ENCODE results near the gene FBXO31.
"Not testable (repeated sequence)": the region's sequence is repeated elsewhere in the genome, so short reads cannot be mapped to it uniquely, and the experiment has no call there.

The FBXO31 gene

DNA sequence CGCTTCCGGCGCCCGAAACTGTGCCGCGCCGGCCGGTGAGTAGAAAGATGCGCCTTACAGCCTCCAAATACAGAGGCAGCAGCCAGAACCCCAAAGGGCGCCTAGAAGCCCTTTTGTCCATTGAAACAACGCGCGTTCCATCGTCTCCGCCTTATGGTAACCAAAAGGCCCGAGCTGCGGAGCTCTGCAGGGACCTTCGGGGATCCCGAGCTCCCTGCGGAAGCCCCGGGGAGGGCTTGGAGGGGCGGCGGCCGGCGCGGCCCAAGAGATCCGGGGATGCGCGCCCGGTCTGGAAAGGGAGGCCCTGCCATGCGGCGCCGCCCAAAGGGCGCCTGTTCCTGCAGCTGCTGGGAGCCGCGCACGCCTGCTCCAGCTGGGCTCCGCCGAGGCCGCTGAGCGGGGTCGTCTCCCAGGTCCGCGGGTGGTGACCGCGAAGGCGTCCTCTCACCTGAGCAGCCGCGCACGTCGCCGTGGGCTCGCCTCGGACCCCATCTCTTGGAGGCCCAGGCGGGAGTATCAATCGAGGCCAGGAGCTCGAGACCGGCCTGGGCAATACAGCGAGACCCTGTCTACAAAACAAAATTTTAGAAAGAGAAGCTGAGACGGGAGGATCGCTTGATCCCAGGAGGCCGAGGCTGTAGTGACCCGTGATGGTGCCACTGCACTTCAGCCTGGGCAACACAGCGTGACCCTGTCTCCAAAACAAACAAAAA is 742 bp upstream of the FBXO31 start:
- Histone ChIP-seq H3K27me3 (ENCODE audit: insufficient read depth, poor library complexity, severe bottlenecking) (no peaks in the 10 kb centered on the region), H3K9me3 (ENCODE audit: severe bottlenecking) (no peaks in the 10 kb centered on the region), H3K36me3 (ENCODE audit: low read depth) (no peaks in the 10 kb centered on the region), H3K27ac (ENCODE audit: poor library complexity, severe bottlenecking) (peak overlapping the region; percentile 57), H3K4me3 (ENCODE audit: severe bottlenecking) (peak overlapping the region; percentile 99), H3K4me1 (ENCODE audit: insufficient read depth, poor library complexity, severe bottlenecking) (peaks cover 28% of the 10 kb centered on the region)
- ATAC-seq (ENCODE audit: low read depth) (peak; percentile 21), DNase-seq (ENCODE audit: low spot score) (no peak)
- peak; percentile 2 for TF ChIP-seq CTCF (IDR thresholded peaks at IDR 0.05; ENCODE audit: poor library complexity, severe bottlenecking)

DNA sequence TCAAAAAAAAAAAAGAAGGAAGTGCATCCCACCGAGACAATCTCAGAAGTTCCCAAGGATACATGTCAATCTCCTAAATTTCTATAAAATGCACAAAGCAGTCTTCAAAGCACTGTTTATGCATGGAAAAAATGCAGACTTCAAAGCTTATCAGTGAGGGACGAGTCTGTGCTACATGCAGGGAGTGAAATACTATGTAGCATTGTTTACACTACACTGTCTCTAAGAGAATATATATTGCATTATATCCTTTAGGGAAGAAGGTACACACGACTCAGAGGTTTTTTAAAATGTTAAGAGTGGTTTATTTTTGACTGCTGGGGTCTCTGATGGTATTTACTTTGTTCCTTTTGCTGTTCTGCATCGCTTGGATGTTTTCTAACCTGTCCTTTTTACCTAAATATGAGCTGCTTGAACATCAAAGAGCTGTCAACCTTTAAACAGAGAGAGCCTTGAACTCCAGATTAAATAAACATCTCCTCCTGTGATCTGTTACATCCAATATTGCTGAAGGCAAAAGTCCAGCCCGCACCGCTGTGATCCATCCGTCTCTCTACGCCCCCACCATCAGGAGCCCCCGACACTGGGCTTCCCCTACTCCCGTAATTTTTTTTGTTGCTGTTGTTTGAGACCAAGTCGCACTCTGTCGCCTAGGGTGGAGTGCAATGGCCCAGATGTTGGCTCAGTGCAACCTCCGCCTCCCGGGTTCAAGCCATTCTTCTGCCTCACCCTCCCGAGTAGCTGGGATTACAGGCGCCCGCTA is 1.4 kb downstream of the FBXO31 start:
- Histone ChIP-seq H3K27ac (ENCODE audit: poor library complexity, severe bottlenecking) (no peak overlapping the region), H3K36me3 (ENCODE audit: low read depth) (no peaks in the 10 kb centered on the region), H3K4me1 (ENCODE audit: insufficient read depth, poor library complexity, severe bottlenecking) (peaks cover 13% of the 10 kb centered on the region), H3K27me3 (ENCODE audit: insufficient read depth, poor library complexity, severe bottlenecking) (no peaks in the 10 kb centered on the region), H3K4me3 (ENCODE audit: severe bottlenecking) (peak overlapping the region; percentile 99), H3K9me3 (ENCODE audit: severe bottlenecking) (no peaks in the 10 kb centered on the region)
- DNase-seq (ENCODE audit: low spot score) (no peak), ATAC-seq (ENCODE audit: low read depth) (no peak)
- no peak for TF ChIP-seq CTCF (IDR thresholded peaks at IDR 0.05; ENCODE audit: poor library complexity, severe bottlenecking)

- H3K4me3 ChIP-seq (ENCODE audit: severe bottlenecking): no peak overlapping the region
- peaks cover 21% of the 10 kb centered on the region for H3K4me1 ChIP-seq (ENCODE audit: insufficient read depth, poor library complexity, severe bottlenecking)
- no peaks in the 10 kb centered on the region for H3K36me3 ChIP-seq (ENCODE audit: low read depth)
- H3K27me3 ChIP-seq (ENCODE audit: insufficient read depth, poor library complexity, severe bottlenecking): no peaks in the 10 kb centered on the region
- no peaks in the 10 kb centered on the region for H3K9me3 ChIP-seq (ENCODE audit: severe bottlenecking)
- H3K27ac ChIP-seq (ENCODE audit: poor library complexity, severe bottlenecking): no peak overlapping the region
- DNase-seq (ENCODE audit: low spot score): no peak
- TF ChIP-seq CTCF (IDR thresholded peaks at IDR 0.05; ENCODE audit: poor library complexity, severe bottlenecking): no peak
- ATAC-seq (ENCODE audit: low read depth): no peak
These were observed 2.7 kb downstream of the FBXO31 start for GRCh38 chr16:87380881-87381280.

DNA sequence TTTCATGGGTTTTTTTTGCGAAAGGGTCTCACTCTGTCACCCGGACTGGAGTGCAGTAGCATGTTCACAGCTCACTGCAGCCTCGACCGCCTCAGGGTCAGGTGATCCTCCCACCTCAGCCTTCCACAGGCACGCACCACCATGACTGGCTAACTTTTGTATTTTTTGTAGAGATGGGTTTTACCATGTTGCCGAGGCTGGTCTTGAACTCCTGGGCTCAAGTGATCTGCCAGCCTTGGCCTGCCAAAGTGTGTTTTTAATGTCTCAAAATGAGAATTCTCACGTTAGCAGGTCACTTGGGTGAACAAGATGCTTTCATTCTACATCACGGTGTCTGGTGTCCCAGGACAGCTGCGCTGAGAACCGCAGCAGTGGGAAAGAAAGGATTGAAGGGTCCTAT is 3.2 kb downstream of the FBXO31 start:
- H3K4me1 ChIP-seq (ENCODE audit: insufficient read depth, poor library complexity, severe bottlenecking): peaks cover 26% of the 10 kb centered on the region

DNA sequence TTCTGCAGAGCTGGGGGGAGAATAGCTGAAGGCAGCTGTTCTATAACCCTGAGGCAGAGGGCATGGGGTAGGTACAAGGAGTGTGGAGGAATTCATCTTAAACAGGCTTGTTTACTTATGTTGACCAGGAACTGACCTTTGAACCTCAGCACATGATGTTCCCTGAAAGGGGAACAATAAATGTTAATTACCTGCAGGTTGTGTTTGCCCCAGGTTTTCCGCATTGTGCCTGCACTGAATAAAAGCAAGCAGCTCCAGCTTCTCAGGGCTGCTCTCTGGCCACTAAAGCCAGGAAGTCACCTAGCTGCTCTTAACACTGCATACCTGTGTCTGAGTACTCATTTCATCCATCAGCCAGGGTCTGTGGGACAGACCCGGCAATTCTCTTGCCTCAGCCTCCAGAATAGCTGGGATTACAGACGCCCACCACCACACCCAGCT is 4.2 kb downstream of the FBXO31 start:
- not testable (repeated sequence) for H3K27me3 ChIP-seq (ENCODE audit: insufficient read depth, poor library complexity, severe bottlenecking); H3K9me3 ChIP-seq (ENCODE audit: severe bottlenecking); DNase-seq (ENCODE audit: low spot score); H3K36me3 ChIP-seq (ENCODE audit: low read depth); ATAC-seq (ENCODE audit: low read depth); H3K4me3 ChIP-seq (ENCODE audit: severe bottlenecking); H3K27ac ChIP-seq (ENCODE audit: poor library complexity, severe bottlenecking)
- peaks cover 29% of the 10 kb centered on the region for H3K4me1 ChIP-seq (ENCODE audit: insufficient read depth, poor library complexity, severe bottlenecking)

More for the DNA sequence above, 3.2 kb downstream of the FBXO31 start:
- DNase-seq (ENCODE audit: low spot score) (no peak), ATAC-seq (ENCODE audit: low read depth) (no peak)
- Histone ChIP-seq H3K9me3 (ENCODE audit: severe bottlenecking) (no peaks in the 10 kb centered on the region), H3K36me3 (ENCODE audit: low read depth) (no peaks in the 10 kb centered on the region), H3K4me3 (ENCODE audit: severe bottlenecking) (no peak overlapping the region), H3K27ac (ENCODE audit: poor library complexity, severe bottlenecking) (no peak overlapping the region), H3K27me3 (ENCODE audit: insufficient read depth, poor library complexity, severe bottlenecking) (no peaks in the 10 kb centered on the region)
- no peak for TF ChIP-seq CTCF (IDR thresholded peaks at IDR 0.05; ENCODE audit: poor library complexity, severe bottlenecking)
